ENCODE results near the gene MCC.

- TF ChIP-seq REST (IDR thresholded peaks at IDR 0.05): no peak
- TF ChIP-seq RAD21 (IDR thresholded peaks at IDR 0.05): no peak
- TF ChIP-seq CTCF (IDR thresholded peaks at IDR 0.05; ENCODE audit: low read depth, low read length, missing input control): no peak
- TF ChIP-seq EGR1 (IDR thresholded peaks at IDR 0.05; ENCODE audit: low read depth in 2 of 2): no peak
- no peak for TF ChIP-seq ZBTB33 (IDR thresholded peaks at IDR 0.05)
- TF ChIP-seq MAX (IDR thresholded peaks at IDR 0.05): no peak
- TF ChIP-seq YY1 (IDR thresholded peaks at IDR 0.05): no peak
- no peak for TF ChIP-seq HNF4G (IDR thresholded peaks at IDR 0.05)
- no peak for TF ChIP-seq GABPA (IDR thresholded peaks at IDR 0.05 in 1 of 2, conservative IDR thresholded peaks at IDR 0.05 in 1 of 2)
- no peak for TF ChIP-seq JUND (IDR thresholded peaks at IDR 0.05)
- no peak for TF ChIP-seq TAF1 (conservative IDR thresholded peaks at IDR 0.05)
These were observed 217.2 kb downstream of the MCC start for GRCh38 chr5:113271015-113271414.

All from liver (tissue), 3 donors.